Activated CD4-positive, alpha-beta memory T cell treated with anti-CD3 and anti-CD28 coated beads, Interleukin-2, amount 10 ng/mL, durations not matched to agents 7 days and 5 days (primary cell): ENCODE results near the gene CD99. TPM values are rescaled to one million over a fixed set of nuclear protein-coding genes. Genes with fewer than 3 reads are reported as not detected.

Experiments
- CTCF ChIA-PET: fragments of 350-600 bp; sonication (Branson Sonifier 250); formaldehyde crosslinking; loops from one replicate; lab custom pipeline; 2021; ENCODE audit warnings: antibody characterized with exemption, inconsistent platforms; lab: Charles Lee
- POLR2A ChIA-PET: fragments of 350-600 bp; sonication (Branson Sonifier 250); formaldehyde crosslinking; loops from one replicate; lab custom pipeline; 2021; ENCODE audit warnings: antibody characterized with exemption; lab: Charles Lee
- DNase-seq: peaks from one replicate; pipeline ENCODE4 v3.0.0-alpha.2; 2020
- H3K27ac Mint-ChIP-seq: one replicate; pipeline ENCODE4 v1.8.0; 2021; ENCODE audit warnings: mild to moderate bottlenecking, mixed read lengths
- H3K27me3 Mint-ChIP-seq: one replicate; pipeline ENCODE4 v1.8.0; 2021; ENCODE audit warnings: mixed read lengths
- H3K36me3 Mint-ChIP-seq: one replicate; pipeline ENCODE4 v1.8.0; 2021; ENCODE audit warnings: low read depth, mixed read lengths
- H3K4me1 Mint-ChIP-seq: one replicate; pipeline ENCODE4 v1.8.0; 2021; ENCODE audit warnings: mixed read lengths
- H3K4me3 Mint-ChIP-seq: one replicate; pipeline ENCODE4 v1.8.0; 2021; ENCODE audit warnings: mild to moderate bottlenecking, mixed read lengths
- H3K9me3 Mint-ChIP-seq: one replicate; pipeline ENCODE4 v1.8.0; 2021; ENCODE audit warnings: mixed read lengths
- total RNA-seq, 2 experiments: library from RNA; stranded (reverse); gene quantifications; one replicate each; pipeline ENCODE4 v1.2.3, GENCODE V29; 2021

The CD99 gene
- total RNA-seq, 2 experiments from 2014 or later = 389 to 410 TPM

GRCh38 chrX:2697741-2698299, 6.7 kb downstream of the CD99 start:
- Mint-ChIP-seq H3K4me3 (peak overlapping the region; percentile 68), H3K36me3 (peaks cover 86% of the 10 kb centered on the region), H3K9me3 (peaks cover 2% of the 10 kb centered on the region), H3K27ac (peak overlapping the region; percentile 92), H3K27me3 (no peaks in the 10 kb centered on the region), H3K4me1 (peaks cover 97% of the 10 kb centered on the region)
- ChIA-PET CTCF (no interaction called here), POLR2A (no interaction called here)
- no peak for DNase-seq

- H3K27me3 Mint-ChIP-seq = no peaks in the 10 kb centered on the region
- peaks cover 2% of the 10 kb centered on the region for H3K9me3 Mint-ChIP-seq
- CTCF ChIA-PET = no interaction called here
- H3K4me1 Mint-ChIP-seq = peaks cover 98% of the 10 kb centered on the region
- H3K27ac Mint-ChIP-seq = peak overlapping the region; percentile 92
- DNase-seq = no peak
- peaks cover 86% of the 10 kb centered on the region for H3K36me3 Mint-ChIP-seq
- peak overlapping the region; percentile 68 for H3K4me3 Mint-ChIP-seq
- POLR2A ChIA-PET = no interaction called here
Observed at GRCh38 chrX:2698604-2699003, 7.5 kb downstream of the CD99 start.

GRCh38 chrX:2699959-2700358, 8.9 kb downstream of the CD99 start:
- Mint-ChIP-seq H3K4me3 (no peak overlapping the region), H3K36me3 (peaks cover 83% of the 10 kb centered on the region), H3K9me3 (peaks cover 2% of the 10 kb centered on the region), H3K27me3 (no peaks in the 10 kb centered on the region), H3K27ac (no peak overlapping the region), H3K4me1 (peaks cover 97% of the 10 kb centered on the region)
- DNase-seq = no peak
- POLR2A ChIA-PET = no interaction called here
- CTCF ChIA-PET = no interaction called here

GRCh38 chrX:2700405-2701320, 9.6 kb downstream of the CD99 start:
- POLR2A ChIA-PET = no interaction called here
- no peak overlapping the region for H3K4me3 Mint-ChIP-seq

GRCh38 chrX:2701600-2701999, 10.5 kb downstream of the CD99 start:
- Mint-ChIP-seq H3K27me3 (no peaks in the 10 kb centered on the region), H3K4me1 (peaks cover 94% of the 10 kb centered on the region), H3K36me3 (peaks cover 77% of the 10 kb centered on the region), H3K4me3 (no peak overlapping the region), H3K9me3 (peaks cover 2% of the 10 kb centered on the region), H3K27ac (peak overlapping the region; percentile 42)
- DNase-seq = no peak
- CTCF ChIA-PET = no interaction called here
- POLR2A ChIA-PET = no interaction called here

More at GRCh38 chrX:2700405-2701320, 9.6 kb downstream of the CD99 start:
- H3K27me3 Mint-ChIP-seq = no peaks in the 10 kb centered on the region
- H3K36me3 Mint-ChIP-seq = peaks cover 85% of the 10 kb centered on the region
- no peak for DNase-seq
- CTCF ChIA-PET = no interaction called here
- H3K9me3 Mint-ChIP-seq = peaks cover 2% of the 10 kb centered on the region
- H3K27ac Mint-ChIP-seq = no peak overlapping the region
- peaks cover 97% of the 10 kb centered on the region for H3K4me1 Mint-ChIP-seq

GRCh38 chrX:2703991-2704369, 12.9 kb downstream of the CD99 start:
- Mint-ChIP-seq H3K9me3 (peaks cover 2% of the 10 kb centered on the region), H3K36me3 (peaks cover 74% of the 10 kb centered on the region), H3K4me1 (peaks cover 93% of the 10 kb centered on the region), H3K4me3 (no peak overlapping the region), H3K27me3 (no peaks in the 10 kb centered on the region), H3K27ac (peak overlapping the region; percentile 54)
- DNase-seq = no peak
- ChIA-PET CTCF (no interaction called here), POLR2A (no interaction called here)

- H3K4me3 Mint-ChIP-seq = no peak overlapping the region
Observed at GRCh38 chrX:2705046-2705832, 14.1 kb downstream of the CD99 start.

GRCh38 chrX:2707334-2707760, 16.3 kb downstream of the CD99 start:
- H3K27me3 Mint-ChIP-seq = no peaks in the 10 kb centered on the region
- CTCF ChIA-PET = no interaction called here
- peak overlapping the region; percentile 90 for H3K27ac Mint-ChIP-seq
- H3K9me3 Mint-ChIP-seq = no peaks in the 10 kb centered on the region
- peak; percentile 73 for DNase-seq
- peak overlapping the region; percentile 6 for H3K4me3 Mint-ChIP-seq
- POLR2A ChIA-PET = no interaction called here
- peaks cover 84% of the 10 kb centered on the region for H3K4me1 Mint-ChIP-seq
- peaks cover 53% of the 10 kb centered on the region for H3K36me3 Mint-ChIP-seq

More at GRCh38 chrX:2705046-2705832, 14.1 kb downstream of the CD99 start:
- DNase-seq = no peak
- Mint-ChIP-seq H3K4me1 (peaks cover 95% of the 10 kb centered on the region), H3K27ac (peak overlapping the region; percentile 46), H3K36me3 (peaks cover 69% of the 10 kb centered on the region), H3K9me3 (peaks cover 2% of the 10 kb centered on the region), H3K27me3 (no peaks in the 10 kb centered on the region)
- ChIA-PET CTCF (no interaction called here), POLR2A (no interaction called here)

GRCh38 chrX:2708021-2708420, 16.9 kb downstream of the CD99 start:
- H3K36me3 Mint-ChIP-seq = peaks cover 52% of the 10 kb centered on the region
- H3K4me1 Mint-ChIP-seq = peaks cover 77% of the 10 kb centered on the region
- no peaks in the 10 kb centered on the region for H3K27me3 Mint-ChIP-seq
- H3K4me3 Mint-ChIP-seq = no peak overlapping the region
- ChIA-PET POLR2A (no interaction called here), CTCF (no interaction called here)
- DNase-seq = no peak
- H3K9me3 Mint-ChIP-seq = no peaks in the 10 kb centered on the region
- peak overlapping the region; percentile 90 for H3K27ac Mint-ChIP-seq

GRCh38 chrX:2708592-2709188, 17.6 kb downstream of the CD99 start:
- H3K27me3 Mint-ChIP-seq = no peaks in the 10 kb centered on the region
- no peak for DNase-seq
- no peaks in the 10 kb centered on the region for H3K9me3 Mint-ChIP-seq
- peak overlapping the region; percentile 71 for H3K4me3 Mint-ChIP-seq
- ChIA-PET CTCF (no interaction called here), POLR2A (no interaction called here)
- H3K4me1 Mint-ChIP-seq = peaks cover 71% of the 10 kb centered on the region
- peak overlapping the region; percentile 90 for H3K27ac Mint-ChIP-seq
- H3K36me3 Mint-ChIP-seq = peaks cover 45% of the 10 kb centered on the region

- no peaks in the 10 kb centered on the region for H3K27me3 Mint-ChIP-seq
- H3K4me3 Mint-ChIP-seq = peak overlapping the region; percentile 71
- CTCF ChIA-PET = no interaction called here
- H3K9me3 Mint-ChIP-seq = no peaks in the 10 kb centered on the region
- peak overlapping the region; percentile 90 for H3K27ac Mint-ChIP-seq
- peaks cover 43% of the 10 kb centered on the region for H3K36me3 Mint-ChIP-seq
- POLR2A ChIA-PET = no interaction called here
- no peak for DNase-seq
- H3K4me1 Mint-ChIP-seq = peaks cover 67% of the 10 kb centered on the region
Observed at GRCh38 chrX:2709556-2709955, 18.5 kb downstream of the CD99 start.

- Mint-ChIP-seq H3K4me3 (peak overlapping the region; percentile 71), H3K4me1 (peaks cover 67% of the 10 kb centered on the region), H3K9me3 (no peaks in the 10 kb centered on the region), H3K27ac (peak overlapping the region; percentile 90), H3K27me3 (no peaks in the 10 kb centered on the region), H3K36me3 (peaks cover 43% of the 10 kb centered on the region)
- ChIA-PET POLR2A (no interaction called here), CTCF (no interaction called here)
- peak; percentile 42 for DNase-seq
Observed at GRCh38 chrX:2710041-2710840, 19.1 kb downstream of the CD99 start.
